ENCODE measurements around the gene FAM110A.

The FAM110A gene

GRCh38 chr20:841568-842546 is 8.3 kb downstream of the FAM110A start:
- H2AFZ ChIP-seq (ENCODE audit: low read depth): no peak overlapping the region
- H3K9ac ChIP-seq: no peak overlapping the region
- no peaks in the 10 kb centered on the region for H3K27me3 ChIP-seq (ENCODE audit: insufficient read depth, low read depth)
- H3K27ac ChIP-seq: no peak overlapping the region
- no peak overlapping the region for H3K4me3 ChIP-seq (IDR thresholded peaks at IDR 0.05; ENCODE audit: insufficient read depth, low read depth, low read length)
- no peaks in the 10 kb centered on the region for H3K36me3 ChIP-seq (ENCODE audit: insufficient read depth)
- H3K4me1 ChIP-seq (ENCODE audit: low read depth, poor library complexity, severe bottlenecking): peaks cover 16% of the 10 kb centered on the region
- H4K20me1 ChIP-seq (ENCODE audit: insufficient read depth): no peaks in the 10 kb centered on the region
- H3K79me2 ChIP-seq (ENCODE audit: insufficient read depth, low read depth): peaks cover 63% of the 10 kb centered on the region
- no peak for TF ChIP-seq CTCF (conservative IDR thresholded peaks at IDR 0.05; ENCODE audit: low read depth, low read length)
- H3K4me2 ChIP-seq: no peak overlapping the region

GRCh38 chr20:842547-842940 is 9.0 kb downstream of the FAM110A start:
- Histone ChIP-seq H3K36me3 (ENCODE audit: insufficient read depth) (no peaks in the 10 kb centered on the region), H3K9ac (no peak overlapping the region), H3K79me2 (ENCODE audit: insufficient read depth, low read depth) (peaks cover 56% of the 10 kb centered on the region), H2AFZ (ENCODE audit: low read depth) (no peak overlapping the region), H3K27ac (no peak overlapping the region), H3K4me3 (IDR thresholded peaks at IDR 0.05; ENCODE audit: insufficient read depth, low read depth, low read length) (no peak overlapping the region), H3K27me3 (ENCODE audit: insufficient read depth, low read depth) (no peaks in the 10 kb centered on the region), H3K4me1 (ENCODE audit: low read depth, poor library complexity, severe bottlenecking) (peaks cover 10% of the 10 kb centered on the region), H3K4me2 (no peak overlapping the region), H4K20me1 (ENCODE audit: insufficient read depth) (no peaks in the 10 kb centered on the region)
- TF ChIP-seq CTCF (conservative IDR thresholded peaks at IDR 0.05; ENCODE audit: low read depth, low read length): no peak

- Histone ChIP-seq H3K36me3 (ENCODE audit: insufficient read depth) (no peaks in the 10 kb centered on the region), H2AFZ (ENCODE audit: low read depth) (no peak overlapping the region), H3K27me3 (ENCODE audit: insufficient read depth, low read depth) (no peaks in the 10 kb centered on the region), H4K20me1 (ENCODE audit: insufficient read depth) (no peaks in the 10 kb centered on the region), H3K4me2 (no peak overlapping the region), H3K4me1 (ENCODE audit: low read depth, poor library complexity, severe bottlenecking) (no peaks in the 10 kb centered on the region), H3K4me3 (IDR thresholded peaks at IDR 0.05; ENCODE audit: insufficient read depth, low read depth, low read length) (no peak overlapping the region), H3K9ac (no peak overlapping the region), H3K27ac (no peak overlapping the region), H3K79me2 (ENCODE audit: insufficient read depth, low read depth) (peaks cover 42% of the 10 kb centered on the region)
- no peak for TF ChIP-seq CTCF (conservative IDR thresholded peaks at IDR 0.05; ENCODE audit: low read depth, low read length)
These were observed 10.4 kb downstream of the FAM110A start for GRCh38 chr20:843912-844311.

- no peak overlapping the region for H3K9ac ChIP-seq
- H4K20me1 ChIP-seq (ENCODE audit: insufficient read depth): no peaks in the 10 kb centered on the region
- H2AFZ ChIP-seq (ENCODE audit: low read depth): no peak overlapping the region
- no peaks in the 10 kb centered on the region for H3K27me3 ChIP-seq (ENCODE audit: insufficient read depth, low read depth)
- H3K36me3 ChIP-seq (ENCODE audit: insufficient read depth): no peaks in the 10 kb centered on the region
- H3K4me2 ChIP-seq: no peak overlapping the region
- no peak for TF ChIP-seq CTCF (conservative IDR thresholded peaks at IDR 0.05; ENCODE audit: low read depth, low read length)
- no peak overlapping the region for H3K4me3 ChIP-seq (IDR thresholded peaks at IDR 0.05; ENCODE audit: insufficient read depth, low read depth, low read length)
- peaks cover 35% of the 10 kb centered on the region; the same call in 1 of the 2 replicates for H3K79me2 ChIP-seq (ENCODE audit: insufficient read depth, low read depth)
- H3K4me1 ChIP-seq (ENCODE audit: low read depth, poor library complexity, severe bottlenecking): no peaks in the 10 kb centered on the region
- H3K27ac ChIP-seq: no peak overlapping the region
These were observed 11.1 kb downstream of the FAM110A start for GRCh38 chr20:844473-845225.
